HG03060 (cell line): ENCODE data around the gene RREB1.
"Not testable (repeated sequence)": the region's sequence is repeated elsewhere in the genome, so short reads cannot be mapped to it uniquely, and the experiment has no call there.

Experiments used
- ATAC-seq: cut with Tn5 transposase; IDR thresholded peaks from one replicate; pipeline ENCODE4 v1.9.1; 2021; ENCODE audit warnings: low read depth, moderate number of reproducible peaks; ENCODE audit not compliant: unreplicated experiment

RREB1 gene

DNA sequence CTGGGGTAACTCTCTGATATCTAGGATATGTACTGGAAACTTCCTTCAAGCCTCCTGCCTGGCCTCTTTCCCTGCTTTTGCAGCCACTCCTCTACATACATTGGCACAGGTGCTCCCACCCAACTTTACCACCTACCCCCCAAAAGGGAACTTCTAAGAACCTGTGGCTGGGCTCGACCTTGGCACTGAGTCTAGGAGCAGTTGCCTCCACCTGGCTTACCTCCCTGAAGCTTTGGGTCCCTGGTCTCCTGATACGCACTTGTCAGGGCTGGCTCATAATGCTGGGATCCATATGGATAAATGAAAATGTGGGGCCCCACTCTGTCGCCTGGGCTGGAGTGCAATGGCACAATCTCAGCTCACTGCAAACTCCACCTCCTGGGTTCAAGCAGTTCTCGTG, 149.0 kb downstream of the RREB1 start:
- ATAC-seq: no peak

DNA sequence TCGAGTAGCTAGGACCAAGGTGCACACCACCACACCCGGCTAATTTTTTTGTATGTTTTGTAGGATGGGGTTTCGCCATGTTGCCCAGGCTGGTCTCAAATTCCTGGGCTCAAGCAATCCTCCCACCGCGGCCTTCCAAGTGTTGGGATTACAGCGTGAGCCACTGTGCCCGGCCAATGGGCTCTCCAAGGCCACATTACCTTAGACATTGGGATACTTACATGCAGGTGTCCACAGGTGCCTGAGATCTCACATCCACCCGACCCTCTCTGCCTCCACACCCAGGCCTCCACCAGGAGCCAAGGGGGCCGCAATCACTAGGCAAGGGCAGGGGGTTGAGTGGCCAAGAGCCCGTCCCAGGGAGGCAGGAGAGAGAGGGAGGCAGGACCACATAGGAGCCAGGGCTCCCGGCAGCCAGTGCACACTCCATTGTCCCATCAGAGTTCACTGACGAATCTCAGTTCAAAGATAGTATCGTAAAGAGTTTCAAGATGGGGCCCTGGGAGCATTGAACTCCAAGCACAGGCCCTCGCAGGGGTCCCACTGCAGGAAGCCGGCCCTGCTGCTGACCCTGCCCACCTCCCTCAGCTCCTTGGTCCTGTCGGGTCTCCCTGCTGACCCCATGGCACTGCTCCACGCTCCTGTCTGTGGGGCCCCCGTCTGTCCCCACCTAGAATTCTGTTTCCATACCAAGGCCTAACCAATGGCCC, 149.9 kb downstream of the RREB1 start:
- ATAC-seq: no peak

DNA sequence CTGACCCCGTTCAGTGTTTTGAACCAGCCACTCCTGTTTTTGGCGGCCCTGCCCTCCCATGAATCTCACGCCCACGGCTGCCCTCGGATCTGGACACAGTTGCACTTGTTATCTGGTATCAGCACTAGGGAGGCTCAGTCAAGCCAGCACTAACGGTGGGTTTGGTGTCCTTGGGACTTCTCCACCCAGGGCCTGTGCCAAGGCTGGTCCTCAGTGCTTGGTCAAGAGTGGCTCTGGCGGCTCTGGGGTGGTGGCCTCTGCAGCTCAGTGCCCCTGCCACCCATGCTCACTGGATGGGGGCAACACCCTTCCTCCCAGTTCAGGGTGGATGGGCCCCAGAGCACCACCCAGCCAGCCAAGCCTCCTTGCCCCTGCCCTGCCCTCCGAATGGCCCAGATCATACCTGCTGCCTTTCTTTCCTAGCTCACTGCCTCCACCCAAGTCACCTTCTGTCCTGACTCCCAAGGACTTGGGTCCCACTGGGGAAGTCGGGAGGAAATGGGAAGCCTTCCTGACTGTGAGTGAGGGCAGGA, 150.5 kb downstream of the RREB1 start:
- no peak for ATAC-seq

GRCh38 chr6:7260291-7261031, 152.7 kb downstream of the RREB1 start:
- no peak for ATAC-seq

- no peak for ATAC-seq
These were observed 153.5 kb downstream of the RREB1 start for GRCh38 chr6:7261032-7261841.

- no peak for ATAC-seq
These were observed 154.2 kb downstream of the RREB1 start for GRCh38 chr6:7261852-7262461.

DNA sequence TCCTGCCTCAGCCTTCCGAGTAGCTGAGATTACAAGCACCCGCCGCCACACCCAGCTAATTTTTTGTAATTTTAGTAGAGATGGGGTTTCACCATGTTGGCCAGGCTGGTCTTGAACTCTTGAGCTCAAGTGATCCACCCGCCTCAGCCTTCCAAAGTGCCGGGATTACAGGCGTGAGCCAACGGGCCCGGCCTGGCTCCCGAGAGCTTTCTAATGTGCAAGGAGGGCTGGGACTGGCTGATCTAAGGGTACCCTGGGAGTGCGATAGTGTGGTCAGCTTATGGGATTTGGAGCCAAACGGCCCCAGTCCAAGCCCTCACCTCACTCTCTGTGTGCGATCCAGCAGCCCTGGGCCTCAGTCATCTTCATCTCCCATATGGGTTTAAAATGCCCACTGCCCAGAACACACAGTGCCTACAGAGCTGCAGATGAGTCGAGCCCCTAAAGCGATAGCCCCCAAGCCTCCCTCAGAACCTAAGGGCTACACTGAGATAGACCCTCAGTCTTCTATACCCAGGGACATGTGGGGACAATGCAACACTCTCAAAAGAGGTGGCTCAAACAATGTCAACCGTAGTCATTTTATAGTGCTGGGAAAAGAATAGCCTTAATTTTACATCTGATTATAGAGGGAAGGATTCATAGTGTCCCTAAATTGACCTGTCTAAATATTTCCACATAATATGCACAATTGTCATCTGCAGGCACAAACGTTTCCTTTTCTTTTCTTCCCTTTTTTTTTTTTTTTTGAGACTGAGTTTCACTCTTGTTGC, 155.2 kb downstream of the RREB1 start:
- no peak for ATAC-seq

DNA sequence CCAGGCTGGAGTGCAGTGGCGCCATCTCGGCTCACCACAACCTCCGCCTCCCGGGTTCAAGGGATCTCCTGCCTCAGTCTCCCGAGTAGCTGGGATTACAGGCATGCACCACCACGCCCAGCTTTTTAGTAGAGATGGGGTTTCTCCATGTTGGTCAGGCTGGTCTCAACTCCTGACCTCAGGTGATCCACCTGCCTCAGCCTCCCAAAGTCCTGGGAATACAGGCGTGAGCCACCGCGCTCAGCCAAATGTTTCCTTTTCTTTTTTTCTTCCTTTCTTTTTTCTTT, 155.7 kb downstream of the RREB1 start:
- ATAC-seq: not testable (repeated sequence)

DNA sequence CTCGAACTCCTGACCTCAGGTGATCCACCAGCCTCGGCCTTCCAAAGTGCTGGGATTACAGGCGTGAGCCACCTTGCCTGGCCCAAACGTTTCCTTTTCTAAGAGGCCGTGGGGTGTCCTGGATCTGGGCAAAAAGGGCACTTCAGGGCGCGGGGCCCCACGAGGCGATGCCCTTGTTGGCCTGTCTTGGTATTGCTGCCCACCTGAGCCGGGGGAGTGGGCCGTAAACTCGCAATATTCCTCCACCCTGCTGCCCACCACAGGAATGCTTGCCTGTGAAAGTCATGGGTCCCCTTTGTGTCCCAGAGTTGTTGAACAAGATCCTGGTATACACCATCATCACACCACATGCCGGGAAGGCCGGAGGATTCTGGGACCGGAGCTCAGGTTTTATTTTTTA, 156.3 kb downstream of the RREB1 start:
- no peak for ATAC-seq

DNA sequence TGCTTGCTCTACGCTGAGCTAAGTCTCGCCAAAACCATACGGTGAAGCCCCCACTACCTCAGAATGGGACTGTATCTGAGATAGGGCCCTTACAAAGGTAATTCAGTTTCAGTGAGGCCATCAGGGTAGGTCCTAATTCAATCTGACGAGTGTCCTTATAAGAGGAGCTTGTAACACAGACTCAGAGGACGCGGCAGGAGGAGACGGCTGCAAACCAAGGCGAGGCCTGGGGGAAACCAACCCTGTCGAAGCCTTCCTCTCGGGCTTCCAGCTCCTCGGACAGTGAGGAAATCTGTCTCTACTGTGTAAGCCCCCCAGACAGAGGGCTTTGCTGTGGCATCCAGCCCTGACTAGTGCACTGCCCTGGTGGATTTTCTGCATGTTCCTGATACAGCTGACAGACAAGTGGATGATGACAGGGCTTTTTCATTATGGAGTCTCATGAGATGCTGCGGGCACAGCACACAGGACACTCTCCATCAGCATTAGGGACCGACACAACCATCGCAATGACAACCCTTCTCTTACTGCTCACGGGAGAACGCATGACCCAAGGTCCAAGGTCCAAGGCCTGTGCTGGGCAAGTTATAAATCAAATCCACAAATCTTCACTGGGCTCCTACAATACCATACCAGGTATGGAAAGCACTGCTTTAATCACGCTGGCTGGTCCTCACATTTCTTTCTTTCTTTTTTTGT, 157.1 kb downstream of the RREB1 start:
- no peak for ATAC-seq

DNA sequence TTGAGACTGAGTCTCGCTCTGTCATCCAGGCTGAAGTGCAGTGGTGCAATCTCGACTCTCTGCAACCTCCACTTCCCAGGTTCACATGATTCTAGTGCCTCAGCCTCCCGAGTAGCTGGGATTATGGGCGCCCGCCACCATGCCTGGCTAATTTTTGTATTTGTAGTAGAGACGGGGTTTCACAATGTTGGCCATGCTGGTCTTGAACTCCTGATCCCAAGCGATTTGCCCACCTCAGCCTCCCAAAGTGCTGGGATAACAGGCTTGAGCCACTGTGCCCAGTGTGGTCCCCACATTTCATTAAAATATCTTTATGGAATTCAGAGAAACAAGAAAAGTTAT, 157.6 kb downstream of the RREB1 start:
- not testable (repeated sequence) for ATAC-seq

DNA sequence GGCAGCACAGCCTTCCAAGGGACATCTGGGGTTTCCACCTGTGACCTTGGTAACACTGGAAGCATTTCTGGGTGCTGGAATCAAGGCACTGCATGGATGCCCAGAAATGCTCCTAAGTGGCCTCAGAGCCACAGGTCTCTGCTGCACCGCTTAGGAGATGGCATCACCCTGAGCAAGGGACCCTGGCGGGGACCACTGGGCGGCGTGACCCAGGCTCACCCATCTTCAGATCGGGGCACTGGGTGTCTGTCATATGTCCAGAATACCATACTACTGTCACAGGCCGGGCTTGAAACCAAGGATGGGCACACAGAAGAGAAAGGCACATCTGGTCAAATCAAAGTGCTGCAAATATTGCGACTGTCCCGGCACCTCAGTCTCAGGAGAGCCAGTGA, 159.3 kb downstream of the RREB1 start:
- ATAC-seq: no peak

DNA sequence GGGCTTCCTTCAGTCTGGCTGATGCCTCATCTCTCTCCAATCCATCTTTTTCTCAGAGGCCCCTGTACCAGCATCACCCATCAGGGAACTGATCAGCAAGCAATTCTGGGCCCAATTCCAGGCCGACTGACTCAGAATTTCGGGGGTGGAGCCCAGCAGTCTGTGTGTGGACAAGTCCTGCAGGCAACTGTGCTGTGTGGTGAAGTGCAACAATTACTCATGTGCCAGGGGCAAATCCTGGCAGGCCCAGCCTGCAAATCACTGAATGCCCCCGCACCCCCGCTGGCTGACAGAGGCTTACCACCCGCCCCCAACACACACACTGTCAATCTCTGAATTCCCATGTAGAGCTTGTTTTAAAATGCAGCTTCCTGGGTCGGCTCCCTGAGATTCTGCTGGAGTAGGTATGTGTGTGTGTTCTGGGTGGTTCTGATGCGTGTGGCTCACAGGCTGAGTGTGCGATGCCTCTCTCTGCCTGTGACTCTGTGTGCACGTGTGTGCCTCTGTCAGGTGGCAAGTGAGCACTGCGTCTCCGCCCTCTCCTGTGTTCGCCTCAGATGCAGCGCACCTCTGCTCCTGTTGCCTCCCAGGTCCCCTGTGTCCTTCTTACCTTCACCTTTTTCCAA, 159.8 kb downstream of the RREB1 start:
- ATAC-seq: no peak

DNA sequence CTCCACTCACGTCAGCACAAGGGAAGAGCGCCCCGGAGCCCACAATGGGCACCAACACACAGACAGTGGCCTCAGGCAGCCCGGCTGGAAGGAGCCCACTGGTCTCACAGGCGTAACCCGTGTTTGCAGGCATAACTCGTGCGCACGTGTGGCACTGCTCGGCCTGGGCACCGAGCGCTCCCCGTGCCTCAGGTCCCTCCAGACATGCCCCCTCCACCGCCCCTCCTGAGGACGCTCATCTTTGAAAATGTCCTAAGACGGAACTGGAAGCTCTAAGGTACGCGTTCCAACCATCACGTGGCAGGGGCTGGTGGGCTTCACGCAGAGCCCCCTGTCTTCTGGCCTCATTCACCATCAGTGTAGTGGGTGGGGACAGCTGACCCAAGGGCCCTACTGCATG, 160.6 kb downstream of the RREB1 start:
- ATAC-seq: no peak

- no peak for ATAC-seq
These were observed 161.2 kb downstream of the RREB1 start for GRCh38 chr6:7268816-7269555.

GRCh38 chr6:7269816-7270215, 162.1 kb downstream of the RREB1 start:
- ATAC-seq: no peak

GRCh38 chr6:7270320-7271204, 162.8 kb downstream of the RREB1 start:
- no peak for ATAC-seq

DNA sequence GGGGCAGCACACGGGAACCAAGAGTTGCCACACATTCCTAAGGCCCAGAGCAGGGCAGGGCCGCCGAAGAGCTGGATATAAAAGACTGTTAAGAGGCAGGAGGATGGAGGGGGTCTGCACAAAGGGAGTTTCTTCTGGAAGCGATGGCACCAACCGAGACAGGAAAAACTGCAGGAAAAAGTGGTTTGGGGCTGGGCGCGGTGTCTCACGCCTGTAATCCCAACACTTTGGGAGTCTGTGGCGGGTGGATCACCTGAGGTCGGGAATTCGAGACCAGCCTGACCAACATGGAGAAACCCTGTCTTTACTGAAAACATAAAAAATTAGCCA, 163.4 kb downstream of the RREB1 start:
- no peak for ATAC-seq
